Neural cell (in vitro differentiated cells): ENCODE data around the gene HS3ST6. TPM values are rescaled to one million over a fixed set of nuclear protein-coding genes. Genes with fewer than 3 reads are reported as not detected.

Experiments used
- H2AFZ ChIP-seq: fragments of 200-600, 300-800 bp; sonication (generic), shearing (Covaris generic); 2 replicates; pipeline ENCODE4 v1.6.0; 2014; ENCODE audit warnings: low read depth, mild to moderate bottlenecking, antibody characterized with exemption, low read length, moderate library complexity
- H3F3A ChIP-seq: fragments of 200-600 bp; shearing (Covaris generic); 2 replicates; pipeline ENCODE4 v1.6.1; 2016; ENCODE audit warnings: mild to moderate bottlenecking, moderate library complexity, mixed read lengths, antibody characterized with exemption, low read length; ENCODE audit not compliant: insufficient read depth, poor library complexity, severe bottlenecking
- H3K27ac ChIP-seq: fragments of 200-600, 300-800 bp; sonication (generic), shearing (Covaris generic); 2 replicates; pipeline ENCODE4 v1.5.1; 2014; ENCODE audit warnings: mild to moderate bottlenecking, low read length, moderate library complexity
- H3K27me3 ChIP-seq: fragments of 300-800, 200-600 bp; sonication (generic), shearing (Covaris generic); 2 replicates; pipeline ENCODE4 v1.6.0; 2014; ENCODE audit warnings: mild to moderate bottlenecking, low read depth, low read length, moderate library complexity; ENCODE audit not compliant: insufficient read depth
- H3K36me3 ChIP-seq: fragments of 300-800, 200-600 bp; sonication (generic), shearing (Covaris generic); 2 replicates; pipeline ENCODE4 v1.5.1; 2014; ENCODE audit warnings: mild to moderate bottlenecking, antibody characterized with exemption, low read length, moderate library complexity; ENCODE audit not compliant: insufficient read depth
- H3K4me2 ChIP-seq: fragments of 300-800, 200-600 bp; sonication (generic), shearing (Covaris generic); 2 replicates; pipeline ENCODE4 v1.6.0; 2014; ENCODE audit warnings: mild to moderate bottlenecking, low read length
- H3K4me3 ChIP-seq: fragments of 300-800, 200-600 bp; sonication (generic), shearing (Covaris generic); 2 replicates; pipeline ENCODE4 v1.5.1; 2014; ENCODE audit warnings: mild to moderate bottlenecking, low read length, moderate library complexity
- H3K79me2 ChIP-seq: fragments of 200-600 bp; shearing (Covaris generic); replicated peaks from 2 replicates; pipeline ENCODE4 v1.6.0; 2014; ENCODE audit warnings: mild to moderate bottlenecking, low read length, moderate library complexity; ENCODE audit not compliant: insufficient read depth
- H3K9ac ChIP-seq: fragments of 300-800, 200-600 bp; sonication (generic), shearing (Covaris generic); 2 replicates; pipeline ENCODE4 v1.6.1; 2016; ENCODE audit warnings: mild to moderate bottlenecking, low read length, mixed read lengths
- H3K9me2 ChIP-seq: fragments of 200-600 bp; shearing (Covaris generic); 2 replicates; pipeline ENCODE4 v1.6.1; 2016; ENCODE audit warnings: mild to moderate bottlenecking, low read length, mixed read lengths; ENCODE audit not compliant: insufficient read depth
- H3K9me3 ChIP-seq: fragments of 200-600, 300-800 bp; sonication (generic), shearing (Covaris generic); 2 replicates; pipeline ENCODE4 v1.6.1; 2016; ENCODE audit warnings: mild to moderate bottlenecking, mixed run types, low read length, moderate library complexity, mixed read lengths
- H4K20me1 ChIP-seq: fragments of 200-600 bp; shearing (Covaris generic); 2 replicates; pipeline ENCODE4 v1.6.1; 2016; ENCODE audit warnings: mild to moderate bottlenecking, mixed run types; ENCODE audit not compliant: insufficient read depth
- CTCF ChIP-seq: fragments of 450-650 bp; IDR thresholded peaks from 2 replicates; pipeline ENCODE4 v1.5.1; 2014; ENCODE audit warnings: antibody characterized with exemption, mild to moderate bottlenecking, moderate library complexity; ENCODE audit not compliant: poor library complexity, severe bottlenecking
- EP300 ChIP-seq: fragments of 450-650 bp; conservative IDR thresholded peaks from 2 replicates; pipeline ENCODE4 v1.6.1; 2014; ENCODE audit warnings: antibody characterized with exemption, mild to moderate bottlenecking, moderate library complexity; ENCODE audit not compliant: poor library complexity, severe bottlenecking
- EZH2 ChIP-seq: fragments of 200-600, 300-800 bp; shearing (Covaris generic), sonication (generic); IDR thresholded peaks from 2 replicates; pipeline ENCODE4 v1.6.1; 2014; ENCODE audit warnings: antibody characterized with exemption, low read length, borderline replicate concordance, mild to moderate bottlenecking; ENCODE audit not compliant: insufficient read depth, poor library complexity, severe bottlenecking
- MXI1 ChIP-seq: fragments of 450-650 bp; conservative IDR thresholded peaks from 2 replicates; pipeline ENCODE4 v1.6.1; 2014; ENCODE audit warnings: antibody characterized with exemption, mild to moderate bottlenecking; ENCODE audit not compliant: poor library complexity, severe bottlenecking
- POLR2AphosphoS5 ChIP-seq: IDR thresholded peaks from 2 replicates; pipeline ENCODE4 v1.6.1; 2012
- RAD21 ChIP-seq: fragments of 450-650 bp; conservative IDR thresholded peaks from 2 replicates; pipeline ENCODE4 v1.6.1; 2014; ENCODE audit warnings: antibody characterized with exemption, mild to moderate bottlenecking, moderate library complexity
- REST ChIP-seq: IDR thresholded peaks from 2 replicates; pipeline ENCODE4 v1.6.1; 2012; ENCODE audit warnings: borderline replicate concordance
- SMC3 ChIP-seq: fragments of 450-650 bp; conservative IDR thresholded peaks from 2 replicates; pipeline ENCODE4 v1.6.1; 2014; ENCODE audit warnings: antibody characterized with exemption, mild to moderate bottlenecking, moderate library complexity; ENCODE audit not compliant: poor library complexity
- TAF1 ChIP-seq: IDR thresholded peaks from 2 replicates; pipeline ENCODE4 v1.6.1; 2012; ENCODE audit warnings: low read depth
- polyA plus RNA-seq: library from polyadenylated mRNA; depleted of rRNA; stranded (reverse); fragments of >200 nt; gene quantifications from 2 replicates; pipeline ENCODE4 v1.2.3, GENCODE V29; 2014

HS3ST6 gene
- polyA plus RNA-seq, 1 donor from 2014 or later, result not detected

- no peaks in the 10 kb centered on the region for H3K9me2 ChIP-seq
- H3K4me2 ChIP-seq, result no peak overlapping the region
- H3F3A ChIP-seq, result no peaks in the 10 kb centered on the region
- no peak overlapping the region for H2AFZ ChIP-seq
- H3K27me3 ChIP-seq, result no peaks in the 10 kb centered on the region
- no peaks in the 10 kb centered on the region for H3K36me3 ChIP-seq
- no peak overlapping the region for H3K4me3 ChIP-seq
- H3K9me3 ChIP-seq, result no peaks in the 10 kb centered on the region
- no peak overlapping the region for H3K9ac ChIP-seq
- no peaks in the 10 kb centered on the region for H3K79me2 ChIP-seq
- no peak overlapping the region for H3K27ac ChIP-seq
- no peak for TF ChIP-seq EP300
- TF ChIP-seq POLR2AphosphoS5, result no peak
- TF ChIP-seq CTCF, result no peak
- no peak for TF ChIP-seq EZH2
- TF ChIP-seq TAF1, result no peak
- no peak for TF ChIP-seq MXI1
- no peak for TF ChIP-seq SMC3
- no peak for TF ChIP-seq REST
- no peak for TF ChIP-seq RAD21
- H4K20me1 ChIP-seq, result no peaks in the 10 kb centered on the region
These were observed 15.0 kb upstream of the HS3ST6 start for GRCh38 chr16:1933097-1933661.

- H3K9ac ChIP-seq, result no peak overlapping the region
- H3K27me3 ChIP-seq, result no peaks in the 10 kb centered on the region
- H3K9me2 ChIP-seq, result no peaks in the 10 kb centered on the region
- H3K4me3 ChIP-seq, result no peak overlapping the region
- no peaks in the 10 kb centered on the region for H3K9me3 ChIP-seq
- H3K36me3 ChIP-seq, result no peaks in the 10 kb centered on the region
- H3K79me2 ChIP-seq, result no peaks in the 10 kb centered on the region
- no peaks in the 10 kb centered on the region for H4K20me1 ChIP-seq
- no peak for TF ChIP-seq POLR2AphosphoS5
- H3K27ac ChIP-seq, result no peak overlapping the region
- H2AFZ ChIP-seq, result no peak overlapping the region
- no peak overlapping the region for H3K4me2 ChIP-seq
- no peaks in the 10 kb centered on the region for H3F3A ChIP-seq
These were observed 14.1 kb upstream of the HS3ST6 start for GRCh38 chr16:1932050-1933028.
